GM12865 (cell line): ENCODE data around the gene HELZ.
"Not testable (repeated sequence)": the region's sequence is repeated elsewhere in the genome, so short reads cannot be mapped to it uniquely, and the experiment has no call there.

Source experiments
- DNase-seq: peaks from one replicate; pipeline ENCODE4 v3.0.0; 2010; ENCODE audit warnings: low read depth
- H3K4me3 ChIP-seq: 2 replicates; pipeline ENCODE4 v1.5.1; 2011; ENCODE audit warnings: mild to moderate bottlenecking, low read depth, low read length, control low read depth
- TF ChIP-seq, protein P1 (sequence below): IDR thresholded peaks from 2 replicates; pipeline ENCODE4 v1.5.1; 2011; ENCODE audit warnings: low read length, control low read depth, low read depth, inconsistent platforms; ENCODE audit not compliant: insufficient read depth; ENCODE audit errors: missing control alignments

Gene HELZ, protein sequence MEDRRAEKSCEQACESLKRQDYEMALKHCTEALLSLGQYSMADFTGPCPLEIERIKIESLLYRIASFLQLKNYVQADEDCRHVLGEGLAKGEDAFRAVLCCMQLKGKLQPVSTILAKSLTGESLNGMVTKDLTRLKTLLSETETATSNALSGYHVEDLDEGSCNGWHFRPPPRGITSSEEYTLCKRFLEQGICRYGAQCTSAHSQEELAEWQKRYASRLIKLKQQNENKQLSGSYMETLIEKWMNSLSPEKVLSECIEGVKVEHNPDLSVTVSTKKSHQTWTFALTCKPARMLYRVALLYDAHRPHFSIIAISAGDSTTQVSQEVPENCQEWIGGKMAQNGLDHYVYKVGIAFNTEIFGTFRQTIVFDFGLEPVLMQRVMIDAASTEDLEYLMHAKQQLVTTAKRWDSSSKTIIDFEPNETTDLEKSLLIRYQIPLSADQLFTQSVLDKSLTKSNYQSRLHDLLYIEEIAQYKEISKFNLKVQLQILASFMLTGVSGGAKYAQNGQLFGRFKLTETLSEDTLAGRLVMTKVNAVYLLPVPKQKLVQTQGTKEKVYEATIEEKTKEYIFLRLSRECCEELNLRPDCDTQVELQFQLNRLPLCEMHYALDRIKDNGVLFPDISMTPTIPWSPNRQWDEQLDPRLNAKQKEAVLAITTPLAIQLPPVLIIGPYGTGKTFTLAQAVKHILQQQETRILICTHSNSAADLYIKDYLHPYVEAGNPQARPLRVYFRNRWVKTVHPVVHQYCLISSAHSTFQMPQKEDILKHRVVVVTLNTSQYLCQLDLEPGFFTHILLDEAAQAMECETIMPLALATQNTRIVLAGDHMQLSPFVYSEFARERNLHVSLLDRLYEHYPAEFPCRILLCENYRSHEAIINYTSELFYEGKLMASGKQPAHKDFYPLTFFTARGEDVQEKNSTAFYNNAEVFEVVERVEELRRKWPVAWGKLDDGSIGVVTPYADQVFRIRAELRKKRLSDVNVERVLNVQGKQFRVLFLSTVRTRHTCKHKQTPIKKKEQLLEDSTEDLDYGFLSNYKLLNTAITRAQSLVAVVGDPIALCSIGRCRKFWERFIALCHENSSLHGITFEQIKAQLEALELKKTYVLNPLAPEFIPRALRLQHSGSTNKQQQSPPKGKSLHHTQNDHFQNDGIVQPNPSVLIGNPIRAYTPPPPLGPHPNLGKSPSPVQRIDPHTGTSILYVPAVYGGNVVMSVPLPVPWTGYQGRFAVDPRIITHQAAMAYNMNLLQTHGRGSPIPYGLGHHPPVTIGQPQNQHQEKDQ (N-terminal part only)

DNA sequence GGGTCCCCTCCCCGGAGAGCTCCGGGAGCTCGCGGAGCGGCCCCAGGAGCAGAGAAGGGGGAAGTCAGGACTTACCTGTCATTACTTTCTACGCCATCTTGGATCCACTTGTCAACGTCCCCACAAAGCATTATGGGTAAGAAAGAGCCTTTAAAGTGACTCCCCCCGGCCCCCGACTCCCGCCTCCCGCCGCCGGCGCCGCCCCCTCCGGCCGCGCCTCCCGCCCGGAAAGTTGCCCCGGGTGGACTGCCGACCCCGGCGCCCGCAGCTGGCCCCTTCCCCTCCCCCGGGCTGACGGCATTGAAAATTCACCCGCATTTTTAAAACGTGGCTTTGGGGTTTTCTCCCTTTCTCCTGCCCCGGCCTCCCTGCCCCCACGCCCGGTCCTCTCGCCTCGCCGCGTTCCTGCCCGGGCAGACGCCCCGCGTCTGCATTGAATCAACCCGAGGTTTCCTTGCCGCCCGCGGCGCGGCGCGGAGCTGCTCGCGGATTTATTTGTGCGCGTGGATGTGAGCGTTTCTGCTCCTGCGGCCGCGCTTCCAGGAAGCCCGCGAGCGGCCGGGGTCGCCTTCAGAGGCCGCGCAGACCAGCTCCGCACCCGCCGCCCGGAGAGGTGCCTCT lies at the start of gene HELZ:
Gene HELZ (minus strand): TSS at position 124 of the 621 bp plus-strand sequence. CDS start 26,392 bp downstream, outside the sequence.
- DNase-seq: peak; percentile 87
- peak within 1 kb of the TSS; percentile 96 for H3K4me3 ChIP-seq
- TF ChIP-seq, protein P1, sequence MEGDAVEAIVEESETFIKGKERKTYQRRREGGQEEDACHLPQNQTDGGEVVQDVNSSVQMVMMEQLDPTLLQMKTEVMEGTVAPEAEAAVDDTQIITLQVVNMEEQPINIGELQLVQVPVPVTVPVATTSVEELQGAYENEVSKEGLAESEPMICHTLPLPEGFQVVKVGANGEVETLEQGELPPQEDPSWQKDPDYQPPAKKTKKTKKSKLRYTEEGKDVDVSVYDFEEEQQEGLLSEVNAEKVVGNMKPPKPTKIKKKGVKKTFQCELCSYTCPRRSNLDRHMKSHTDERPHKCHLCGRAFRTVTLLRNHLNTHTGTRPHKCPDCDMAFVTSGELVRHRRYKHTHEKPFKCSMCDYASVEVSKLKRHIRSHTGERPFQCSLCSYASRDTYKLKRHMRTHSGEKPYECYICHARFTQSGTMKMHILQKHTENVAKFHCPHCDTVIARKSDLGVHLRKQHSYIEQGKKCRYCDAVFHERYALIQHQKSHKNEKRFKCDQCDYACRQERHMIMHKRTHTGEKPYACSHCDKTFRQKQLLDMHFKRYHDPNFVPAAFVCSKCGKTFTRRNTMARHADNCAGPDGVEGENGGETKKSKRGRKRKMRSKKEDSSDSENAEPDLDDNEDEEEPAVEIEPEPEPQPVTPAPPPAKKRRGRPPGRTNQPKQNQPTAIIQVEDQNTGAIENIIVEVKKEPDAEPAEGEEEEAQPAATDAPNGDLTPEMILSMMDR: no peak

DNA sequence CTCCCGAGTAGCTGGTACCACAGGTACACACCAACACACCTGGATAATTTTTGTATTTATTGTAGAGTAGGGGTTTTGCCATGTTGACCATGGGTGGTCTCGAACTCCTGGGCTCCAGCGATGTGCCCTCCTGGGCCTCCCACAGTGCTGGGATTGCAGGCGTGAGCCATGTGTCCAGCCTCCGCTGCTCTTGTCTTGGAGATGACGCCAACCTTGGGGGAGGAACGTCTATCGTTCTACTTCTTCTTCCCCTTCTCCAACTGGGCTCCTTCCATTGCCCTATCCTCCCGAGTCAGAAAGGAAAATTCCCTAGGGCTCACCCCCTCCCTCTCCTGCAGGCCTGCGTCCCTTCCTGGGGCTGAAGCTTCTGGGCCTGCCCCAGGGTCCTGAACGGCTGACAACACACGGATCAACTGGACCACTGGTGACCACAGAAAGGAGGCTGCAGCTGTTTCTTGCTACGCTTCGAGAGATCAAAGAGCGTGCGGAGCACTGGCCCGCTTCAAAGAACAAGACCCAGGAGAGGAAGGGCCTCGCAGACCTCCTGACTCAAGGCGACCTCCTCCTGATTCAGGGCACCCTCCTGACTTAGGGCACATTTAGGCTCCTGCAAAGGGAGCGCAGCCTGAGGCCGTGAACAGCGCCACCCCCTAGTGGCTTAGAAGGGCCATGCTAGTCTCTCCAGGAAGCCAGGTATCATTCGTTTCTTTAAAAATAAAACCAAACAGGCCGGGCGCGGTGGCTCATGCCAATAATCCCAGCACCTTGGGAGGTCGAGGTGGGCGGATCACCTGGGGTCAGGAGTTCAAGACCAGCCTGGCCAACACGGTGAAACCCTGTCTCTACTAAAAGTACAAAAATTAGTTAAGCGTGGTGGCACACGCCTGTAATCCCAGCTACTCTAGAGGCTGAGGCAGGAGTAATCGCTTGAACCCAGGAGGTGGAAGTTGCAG lies 48.5 kb upstream of the HELZ start:
- no peak overlapping the region for H3K4me3 ChIP-seq
- TF ChIP-seq, protein P1: peak; percentile 86
- DNase-seq: peak; percentile 83

DNA sequence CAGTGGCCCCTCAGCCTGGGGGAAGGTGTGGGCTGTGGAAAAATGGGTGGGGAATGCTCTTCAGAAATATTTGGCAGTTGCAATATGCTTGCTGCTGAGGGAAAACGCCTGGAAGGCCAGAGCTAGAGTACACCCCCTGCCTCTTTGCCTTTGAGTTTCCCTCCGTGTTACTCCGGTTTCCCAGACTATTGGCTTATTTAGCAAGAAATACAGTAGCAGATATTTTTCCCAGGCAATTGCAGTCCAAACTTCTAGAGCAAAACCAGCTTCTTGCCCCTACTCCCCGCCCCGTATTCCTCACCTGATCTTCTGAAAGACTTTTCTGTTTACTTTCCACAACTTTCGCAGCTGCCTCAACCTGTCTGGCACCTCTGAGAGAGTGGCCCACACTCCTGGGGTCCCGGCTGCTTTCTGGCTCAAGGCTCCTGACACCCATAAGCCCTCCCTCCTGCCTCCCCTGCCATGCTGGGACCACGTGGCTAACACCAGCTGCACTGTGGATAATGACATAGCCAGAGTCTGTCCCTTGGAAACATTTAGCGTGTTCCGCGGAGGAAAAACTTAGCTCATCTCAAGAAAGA lies 45.8 kb upstream of the HELZ start:
- H3K4me3 ChIP-seq: no peak overlapping the region
- no peak for DNase-seq
- TF ChIP-seq, protein P1: no peak

DNA sequence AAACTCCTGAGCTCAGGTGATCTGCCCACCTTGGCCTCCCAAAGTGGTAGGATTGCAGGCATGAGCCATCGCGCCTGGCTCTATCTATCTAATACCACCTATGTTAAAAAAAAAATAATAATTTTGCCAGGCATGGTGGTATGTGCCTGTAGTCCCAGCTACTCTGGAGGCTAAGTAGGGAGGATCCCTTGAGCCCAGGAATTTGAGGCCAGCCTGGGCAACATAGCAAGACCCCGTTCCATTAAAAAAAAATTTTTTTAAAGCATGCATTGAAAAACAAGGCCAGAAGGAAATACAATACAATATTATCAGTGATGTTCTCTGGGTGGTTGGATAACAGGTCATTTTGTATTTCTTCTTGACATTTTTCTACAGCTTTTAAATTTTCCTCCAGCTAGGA lies 45.2 kb upstream of the HELZ start:
- TF ChIP-seq, protein P1: no peak
- H3K4me3 ChIP-seq: no peak overlapping the region
- no peak for DNase-seq

DNA sequence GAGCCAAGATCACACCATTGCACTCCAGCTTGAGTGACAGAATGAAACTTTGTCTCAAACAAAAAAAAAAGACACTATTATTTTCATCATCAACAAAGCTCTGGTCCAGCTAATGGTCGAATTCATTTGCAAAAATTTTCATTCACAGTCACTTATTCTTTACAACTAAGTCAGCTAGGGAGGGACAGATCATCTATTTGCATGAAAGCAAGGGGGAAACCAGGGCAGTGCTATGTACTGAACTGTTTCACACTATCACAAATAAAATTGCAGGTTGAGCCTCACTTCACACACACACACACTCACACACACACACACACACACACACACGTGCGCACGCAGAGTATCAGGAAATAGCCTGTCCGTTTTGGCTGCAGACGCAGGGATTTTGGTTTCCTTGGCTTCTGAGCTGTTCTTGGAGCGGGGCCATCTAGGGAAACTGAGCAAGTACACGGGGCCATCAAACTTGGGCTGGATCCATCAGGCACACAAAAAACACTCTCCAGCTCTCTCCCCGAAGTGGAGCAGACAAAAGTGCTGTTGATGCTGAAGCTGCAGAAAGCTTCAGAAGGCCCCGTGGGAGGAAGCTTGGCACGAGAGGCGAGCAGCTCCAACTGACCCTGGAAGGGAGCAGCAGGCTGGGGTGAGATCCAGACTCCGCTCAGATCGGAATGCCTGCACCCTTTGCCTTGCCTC lies 44.3 kb upstream of the HELZ start:
- no peak overlapping the region for H3K4me3 ChIP-seq
- no peak for DNase-seq
- TF ChIP-seq, protein P1: no peak

DNA sequence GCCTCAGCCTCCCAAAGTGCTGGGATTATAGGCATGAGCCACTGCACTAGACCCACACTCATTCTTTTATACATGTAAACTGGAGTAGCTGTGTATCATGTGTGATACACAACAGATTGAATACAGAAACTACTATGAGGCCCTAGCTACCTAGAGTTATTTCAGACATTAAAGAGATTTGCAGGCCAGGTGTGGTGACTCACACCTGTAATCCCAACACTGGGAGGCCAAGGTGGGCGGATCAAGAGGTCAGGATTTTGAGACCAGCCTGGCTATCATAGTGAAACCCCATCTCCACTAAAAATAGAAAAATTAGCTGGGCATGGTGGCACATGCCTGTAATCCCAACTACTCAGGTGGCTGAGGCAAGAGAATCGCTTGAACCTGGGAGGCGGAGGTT lies 41.8 kb upstream of the HELZ start:
- H3K4me3 ChIP-seq, DNase-seq: not testable (repeated sequence)
